H9 (cell line): Measurements from ENCODE around the gene PDE7B. TPM values are rescaled to one million over a fixed set of nuclear protein-coding genes. Genes with fewer than 3 reads are reported as not detected.

Source experiments
- DNase-seq: peaks from one replicate; pipeline ENCODE4 v3.0.0-alpha.2; 2017
- H2AFZ ChIP-seq: one replicate; pipeline ENCODE4 v1.6.1; 2013; ENCODE audit warnings: mild to moderate bottlenecking, low read length, control low read depth, moderate library complexity
- H2AK5ac ChIP-seq: 2 replicates; pipeline ENCODE4 v1.6.1; 2013; ENCODE audit warnings: low read length, control low read depth, mixed read lengths; ENCODE audit not compliant: insufficient read length
- H2BK120ac ChIP-seq: one replicate; pipeline ENCODE4 v1.6.1; 2013; ENCODE audit warnings: low read depth, mild to moderate bottlenecking, low read length, control low read depth, inconsistent platforms; ENCODE audit not compliant: poor library complexity, severe bottlenecking
- H2BK12ac ChIP-seq: 2 replicates; pipeline ENCODE4 v1.6.1; 2013; ENCODE audit warnings: low read length, control low read depth, mixed read lengths, low read depth; ENCODE audit not compliant: insufficient read length
- H2BK15ac ChIP-seq: 2 replicates; pipeline ENCODE4 v1.6.1; 2013; ENCODE audit warnings: low read depth, low read length, control low read depth
- H2BK20ac ChIP-seq: one replicate; pipeline ENCODE4 v1.6.1; 2013; ENCODE audit warnings: low read depth, mild to moderate bottlenecking, low read length, control low read depth, inconsistent platforms; ENCODE audit not compliant: poor library complexity, severe bottlenecking
- H2BK5ac ChIP-seq: 2 replicates; pipeline ENCODE4 v1.6.1; 2013; ENCODE audit warnings: low read length, control low read depth, mixed read lengths; ENCODE audit not compliant: insufficient read length
- H3K14ac ChIP-seq: 2 replicates; pipeline ENCODE4 v1.6.1; 2013; ENCODE audit warnings: low read length, control low read depth; ENCODE audit not compliant: insufficient read depth
- H3K18ac ChIP-seq: 2 replicates; pipeline ENCODE4 v1.6.1; 2013; ENCODE audit warnings: low read depth, mild to moderate bottlenecking, mixed read lengths, low read length, control low read depth; ENCODE audit not compliant: insufficient read length
- H3K23ac ChIP-seq: 2 replicates; pipeline ENCODE4 v1.6.1; 2013; ENCODE audit warnings: low read length, control low read depth, mixed read lengths, low read depth; ENCODE audit not compliant: insufficient read length
- H3K23me2 ChIP-seq: 2 replicates; pipeline ENCODE4 v1.6.1; 2013; ENCODE audit warnings: low read depth, mild to moderate bottlenecking, mixed read lengths, low read length, control low read depth; ENCODE audit not compliant: insufficient read length, poor library complexity, severe bottlenecking
- H3K27ac ChIP-seq: 2 replicates; pipeline ENCODE4 v1.5.1; 2013; ENCODE audit warnings: low read length, control low read depth, mixed read lengths, low read depth; ENCODE audit not compliant: insufficient read length
- H3K27me3 ChIP-seq: 2 replicates; pipeline ENCODE4 v1.6.1; 2013; ENCODE audit warnings: low read length, control low read depth, inconsistent platforms; ENCODE audit not compliant: insufficient read depth
- H3K4ac ChIP-seq: 2 replicates; pipeline ENCODE4 v1.6.1; 2013; ENCODE audit warnings: low read depth, mild to moderate bottlenecking, control low read depth, inconsistent platforms, low read length, moderate library complexity
- H3K4me1 ChIP-seq: 2 replicates; pipeline ENCODE4 v1.6.1; 2013; ENCODE audit warnings: low read length, control low read depth, inconsistent platforms; ENCODE audit not compliant: insufficient read depth
- H3K4me2 ChIP-seq: 2 replicates; pipeline ENCODE4 v1.6.1; 2013; ENCODE audit warnings: low read length, control low read depth, mixed read lengths; ENCODE audit not compliant: insufficient read length, insufficient read depth
- H3K56ac ChIP-seq: 2 replicates; pipeline ENCODE4 v1.6.1; 2013; ENCODE audit warnings: low read depth, mild to moderate bottlenecking, mixed read lengths, low read length, control low read depth; ENCODE audit not compliant: insufficient read length
- H3K79me1 ChIP-seq: 2 replicates; pipeline ENCODE4 v1.6.1; 2013; ENCODE audit warnings: low read depth, mild to moderate bottlenecking, moderate library complexity, low read length, control low read depth, inconsistent platforms; ENCODE audit not compliant: insufficient read depth, poor library complexity, severe bottlenecking
- H3K79me2 ChIP-seq: 2 replicates; pipeline ENCODE4 v1.6.1; 2013; ENCODE audit warnings: low read length, control low read depth, inconsistent platforms; ENCODE audit not compliant: insufficient read depth
- H3K9ac ChIP-seq: 2 replicates; pipeline ENCODE4 v1.6.1; 2013; ENCODE audit warnings: low read length, control low read depth, mixed read lengths; ENCODE audit not compliant: insufficient read length; ENCODE audit errors: extremely low read depth
- H3K9me3 ChIP-seq: one replicate; pipeline ENCODE4 v1.6.1; 2013; ENCODE audit warnings: low read depth, low read length, inconsistent platforms; ENCODE audit not compliant: control insufficient read depth
- H3T11ph ChIP-seq: one replicate; pipeline ENCODE4 v1.6.1; 2013; ENCODE audit warnings: mild to moderate bottlenecking, low read length, control low read depth, inconsistent platforms
- H4K20me1 ChIP-seq: one replicate; pipeline ENCODE4 v1.6.1; 2013; ENCODE audit not compliant: control insufficient read depth, insufficient read length, insufficient read depth
- H4K5ac ChIP-seq: 2 replicates; pipeline ENCODE4 v1.6.1; 2013; ENCODE audit warnings: low read depth, mild to moderate bottlenecking, mixed read lengths, low read length, control low read depth; ENCODE audit not compliant: insufficient read length
- H4K8ac ChIP-seq: replicated peaks from 2 replicates; pipeline ENCODE4 v1.6.1; 2013; ENCODE audit warnings: low read length, control low read depth, mixed read lengths, low read depth; ENCODE audit not compliant: insufficient read length
- H4K91ac ChIP-seq: 2 replicates; pipeline ENCODE4 v1.6.1; 2013; ENCODE audit warnings: low read depth, mild to moderate bottlenecking, moderate library complexity, mixed read lengths, low read length, control low read depth; ENCODE audit not compliant: insufficient read length
- H3K27ac Mint-ChIP-seq, 3 experiments: 2 replicates in 2 of 3; 3 replicates in 1 of 3; pipeline ENCODE4 v1.8.0; 2020 to 2021; ENCODE audit warnings: mixed read lengths in 3 of 3, mild to moderate bottlenecking in 1 of 3, moderate library complexity in 1 of 3
- H3K27me3 Mint-ChIP-seq: 2 replicates; pipeline ENCODE4 v1.8.0; 2021; ENCODE audit warnings: low read depth, mild to moderate bottlenecking, moderate library complexity, mixed read lengths
- H3K36me3 Mint-ChIP-seq, 3 experiments: 2 replicates in 2 of 3; 3 replicates in 1 of 3; pipeline ENCODE4 v1.8.0; 2020 to 2021; ENCODE audit warnings: low read depth in 3 of 3, mixed read lengths in 3 of 3; ENCODE audit not compliant: insufficient read depth in 1 of 3
- H3K4me1 Mint-ChIP-seq, 2 experiments: 2 replicates each; pipeline ENCODE4 v1.8.0; 2020; ENCODE audit warnings: mixed read lengths in 2 of 2
- H3K4me3 Mint-ChIP-seq, 2 experiments: 2 replicates in 1 of 2; 3 replicates in 1 of 2; pipeline ENCODE4 v1.8.0; 2020 to 2021; ENCODE audit warnings: mild to moderate bottlenecking in 2 of 2, mixed read lengths in 2 of 2, moderate library complexity in 1 of 2
- H3K9me3 Mint-ChIP-seq, 2 experiments: 2 replicates in 1 of 2; 3 replicates in 1 of 2; pipeline ENCODE4 v1.8.0; 2020; ENCODE audit warnings: mild to moderate bottlenecking in 2 of 2, mixed read lengths in 2 of 2, moderate library complexity in 1 of 2
- CTCF ChIP-seq: fragments of 200-600 bp; sonication (generic); conservative IDR thresholded peaks from 3 replicates; pipeline ENCODE4 v1.8.0; 2021; ENCODE audit warnings: antibody characterized with exemption, mild to moderate bottlenecking
- WGBS: extraction: QIAGEN DNeasy Blood & Tissue Kit; methylation state at CpG from one replicate; pipeline ENCODE4 v1.1.7; 2013; ENCODE audit warnings: missing lambda C conversion rate, low lambda C conversion rate, mixed read lengths; ENCODE audit not compliant: insufficient read length; ENCODE audit errors: extremely low coverage; 5-methylcytosine and 5-hydroxymethylcytosine counted together
- total RNA-seq: library from RNA; stranded (reverse); gene quantifications from 2 replicates; pipeline ENCODE4 v1.2.1, GENCODE V29; 2021

PDE7B gene
- total RNA-seq, 1 experiment from 2014 or later: not detected

- Histone ChIP-seq H4K8ac (no peak overlapping the region), H3K79me1 (no peaks in the 10 kb centered on the region), H3T11ph (no peak overlapping the region), H4K91ac (no peak overlapping the region), H3K9me3 (peaks cover 6% of the 10 kb centered on the region), H2BK5ac (no peak overlapping the region), H4K5ac (no peak overlapping the region), H2BK120ac (no peak overlapping the region), H4K20me1 (no peaks in the 10 kb centered on the region), H3K56ac (no peak overlapping the region), H3K9ac (no peak overlapping the region), H3K27ac (no peak overlapping the region), H3K4me2 (no peak overlapping the region), H3K4me1 (no peaks in the 10 kb centered on the region), H3K27me3 (no peaks in the 10 kb centered on the region), H2BK15ac (no peak overlapping the region), H3K23me2 (no peaks in the 10 kb centered on the region), H3K23ac (no peak overlapping the region), H2BK20ac (no peak overlapping the region), H3K4ac (no peak overlapping the region), H3K18ac (no peak overlapping the region), H2AFZ (no peak overlapping the region), H3K14ac (no peak overlapping the region), H3K79me2 (no peaks in the 10 kb centered on the region), H2AK5ac (no peak overlapping the region), H2BK12ac (no peak overlapping the region)
- H3K9me3 Mint-ChIP-seq: peaks cover 15 to 16% of the 10 kb centered on the region in 2 experiments
- DNase-seq: no peak
- WGBS: no CpG with 5 or more reads among the region's 3 CpGs
- no peaks in the 10 kb centered on the region for H3K27me3 Mint-ChIP-seq
- no peak overlapping the region for H3K27ac Mint-ChIP-seq
- TF ChIP-seq CTCF: no peak
- peaks cover 6 to 15% (median 11%) of the 10 kb centered on the region in 3 experiments; a peak in 6 of 7 replicates for H3K36me3 Mint-ChIP-seq
- H3K4me3 Mint-ChIP-seq: no peak overlapping the region
- no peaks in the 10 kb centered on the region for H3K4me1 Mint-ChIP-seq
Observed at GRCh38 chr6:135995545-135995898, 144.0 kb downstream of the PDE7B start.
